Measurements from ENCODE around the gene PKLR. TPM values are rescaled to one million over a fixed set of nuclear protein-coding genes. Genes with fewer than 3 reads are reported as not detected.
A peak's percentile ranks its signal among the peaks of the same experiment; 100 is the strongest.

Gene PKLR
- total RNA-seq, 1 donor from 2014 or later = not detected

DNA sequence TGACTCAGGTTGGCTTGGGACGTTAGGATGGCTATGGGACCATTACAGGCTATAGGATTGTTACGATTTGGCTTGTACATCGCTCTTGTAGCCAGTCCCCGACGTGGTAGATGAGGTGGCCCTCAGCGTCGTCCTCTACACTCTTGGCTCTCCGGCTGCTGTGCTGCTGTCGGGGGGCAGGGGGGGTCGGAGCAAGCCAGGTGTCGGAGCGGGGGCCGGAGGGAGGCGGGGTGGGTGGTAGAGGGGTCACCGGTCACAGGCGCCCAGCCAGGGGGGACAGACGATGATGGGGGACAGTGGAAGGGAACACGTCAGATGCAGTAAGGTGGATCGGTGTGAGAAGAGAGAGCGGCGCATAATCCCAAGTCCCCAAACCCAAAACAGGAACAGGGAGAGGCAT, 32.6 kb downstream of the PKLR start:
- intact Hi-C loops (cut with micrococcal nuclease) = no loop called here
- ATAC-seq = no peak
- no peak for DNase-seq

DNA sequence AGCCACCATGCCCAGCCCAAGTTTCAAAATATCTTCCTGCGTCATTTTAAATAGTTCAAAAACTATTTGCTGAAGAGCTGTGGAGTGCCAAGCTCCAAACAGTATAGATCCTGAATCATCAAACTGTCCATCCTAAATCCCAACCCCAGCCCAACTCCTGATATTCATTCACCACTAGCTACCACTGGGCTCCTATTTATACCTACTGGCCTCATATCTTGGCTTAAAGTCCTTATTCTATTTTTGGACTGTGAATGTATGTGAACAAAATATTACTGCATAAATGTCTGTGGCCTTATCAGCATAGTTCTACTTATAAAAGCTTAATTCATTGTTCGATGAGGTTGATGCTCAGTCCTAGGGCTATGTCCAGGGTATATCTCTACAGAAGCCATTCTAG, 33.9 kb downstream of the PKLR start:
- ATAC-seq = peak; percentile 52
- intact Hi-C loops (cut with micrococcal nuclease) = no loop called here
- no peak for DNase-seq

DNA sequence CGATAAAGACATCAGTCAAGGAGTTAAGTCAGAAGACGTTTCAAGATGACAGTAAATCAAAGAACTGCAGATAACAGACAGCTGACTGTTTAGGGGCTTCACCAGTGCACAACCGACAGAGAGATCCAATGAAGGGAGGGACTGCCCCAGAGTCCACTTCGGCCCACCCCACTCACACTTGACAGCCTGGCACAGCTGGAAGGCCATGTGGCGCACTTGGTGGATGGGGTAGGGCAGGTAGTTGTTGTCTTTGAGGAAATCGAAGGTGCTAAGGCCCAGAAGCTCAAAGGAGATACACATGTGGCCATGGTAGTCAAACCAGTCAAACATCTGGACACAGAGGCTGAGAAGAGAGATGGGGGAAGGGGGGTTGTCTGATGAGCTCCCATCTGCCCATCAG, 34.7 kb downstream of the PKLR start:
- no peak for ATAC-seq
- intact Hi-C loops (cut with micrococcal nuclease) = no loop called here

DNA sequence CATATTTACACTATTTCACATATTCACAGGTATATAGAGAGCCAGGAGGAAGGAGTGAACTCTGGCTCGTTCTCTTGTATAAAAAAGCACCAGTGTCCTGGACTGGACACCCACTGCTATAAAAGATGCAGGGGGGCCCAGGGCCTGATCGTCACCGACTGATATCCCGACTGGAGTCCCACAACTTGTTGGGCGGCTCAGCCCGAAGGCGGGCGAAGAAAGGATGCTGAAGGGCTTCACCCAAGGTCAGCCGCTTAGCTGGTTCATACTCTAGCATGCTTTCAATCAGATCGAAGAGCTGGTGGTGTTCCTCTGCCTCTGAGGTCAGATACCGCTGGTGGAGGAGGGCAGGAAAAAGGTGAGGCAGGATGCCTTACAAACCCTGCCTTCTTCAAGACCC, 38.2 kb downstream of the PKLR start:
- DNase-seq (no peak), ATAC-seq (no peak)
- intact Hi-C loops (cut with micrococcal nuclease) = no loop called here

More for the DNA sequence above, 34.7 kb downstream of the PKLR start:
- DNase-seq = no peak

DNA sequence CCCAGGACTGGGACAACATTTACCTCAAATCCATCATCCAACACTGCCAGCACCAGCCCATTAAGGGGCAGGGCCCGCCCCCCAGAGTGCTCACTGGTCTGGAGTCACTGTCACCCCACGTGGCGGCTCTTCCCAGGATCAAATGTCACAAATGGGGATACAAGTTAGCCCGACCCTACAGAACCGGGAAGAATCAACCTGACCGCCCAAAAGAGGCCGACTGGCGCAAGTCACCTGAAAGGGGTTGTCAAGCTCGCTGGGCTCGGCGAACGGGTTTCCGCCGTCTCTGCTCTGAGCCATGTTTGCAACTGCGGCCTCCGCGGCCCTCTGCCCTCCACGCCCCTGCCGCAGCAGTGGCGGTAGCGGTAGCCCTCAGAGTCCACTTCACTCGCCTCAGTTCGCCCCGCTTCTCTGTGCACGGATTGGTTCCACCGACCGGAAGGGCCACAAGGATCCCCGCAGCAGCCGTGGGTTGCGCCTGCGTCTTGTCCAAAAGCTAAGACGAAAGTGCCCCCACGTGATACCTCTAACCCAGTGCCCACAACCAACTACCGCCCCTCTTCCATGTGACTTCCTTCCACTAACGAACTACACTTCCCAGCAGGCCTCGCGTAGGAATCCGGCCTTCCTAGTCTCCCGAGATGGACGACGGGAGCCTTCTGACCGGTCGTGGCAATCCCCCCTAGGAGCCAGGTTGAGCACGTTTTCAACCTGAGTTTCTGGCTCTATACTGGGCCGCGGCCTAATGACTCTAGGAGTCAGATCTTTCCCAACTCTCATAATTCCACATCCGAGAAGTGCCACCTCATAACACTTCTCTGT, 39.2 kb downstream of the PKLR start, which contains the start of gene SCAMP3:
Gene SCAMP3, minus strand, starts transcription at position 509 of the 822 bp plus-strand sequence. Its CDS starts 209 bp downstream, at position 300.
- ATAC-seq = peak; percentile 97
- DNase-seq = peak; percentile 94
- intact Hi-C loops (cut with micrococcal nuclease) = no loop called here

DNA sequence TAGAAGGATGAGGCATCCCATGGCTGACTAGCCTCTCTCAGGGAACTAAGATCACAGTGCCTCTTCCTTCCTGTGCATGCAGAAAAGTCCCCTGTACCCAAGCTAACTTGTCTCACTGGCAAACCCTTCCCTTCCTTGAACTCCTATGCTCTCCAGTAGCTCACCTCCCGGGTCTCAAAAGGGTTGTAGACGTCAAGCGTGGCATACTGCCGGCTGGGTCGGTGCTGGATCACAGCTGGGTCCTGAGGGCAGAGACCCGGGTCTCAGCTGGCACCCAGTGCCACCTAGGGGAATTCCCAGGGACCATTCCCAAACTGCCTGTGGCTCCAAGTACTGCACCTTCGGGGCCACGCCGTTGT, 39.8 kb downstream of the PKLR start:
- DNase-seq (no peak), ATAC-seq (no peak)
- intact Hi-C loops (cut with micrococcal nuclease) = no loop called here

DNA sequence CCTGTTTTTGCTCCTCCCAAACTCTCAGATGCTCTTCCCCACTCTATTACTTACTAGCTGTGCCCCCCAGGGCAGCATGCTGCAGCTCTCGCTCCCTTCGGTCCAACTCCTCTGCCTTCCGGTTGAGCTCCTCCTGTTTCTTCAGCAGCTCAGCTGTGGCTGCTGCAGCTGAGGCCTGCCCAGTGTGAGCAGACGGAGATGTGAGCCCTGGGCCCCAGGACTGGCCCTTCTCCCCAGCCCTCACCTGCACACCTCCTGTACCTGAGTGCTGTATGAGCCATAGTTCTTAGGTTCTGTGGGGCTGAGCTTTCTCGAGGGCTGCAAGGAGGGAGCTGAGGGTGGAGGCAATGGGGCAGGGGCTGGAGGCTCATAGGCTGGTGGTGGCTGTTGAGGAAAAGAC, 41.0 kb downstream of the PKLR start:
- ATAC-seq = no peak
- DNase-seq = no peak
- intact Hi-C loops (cut with micrococcal nuclease) = no loop called here

DNA sequence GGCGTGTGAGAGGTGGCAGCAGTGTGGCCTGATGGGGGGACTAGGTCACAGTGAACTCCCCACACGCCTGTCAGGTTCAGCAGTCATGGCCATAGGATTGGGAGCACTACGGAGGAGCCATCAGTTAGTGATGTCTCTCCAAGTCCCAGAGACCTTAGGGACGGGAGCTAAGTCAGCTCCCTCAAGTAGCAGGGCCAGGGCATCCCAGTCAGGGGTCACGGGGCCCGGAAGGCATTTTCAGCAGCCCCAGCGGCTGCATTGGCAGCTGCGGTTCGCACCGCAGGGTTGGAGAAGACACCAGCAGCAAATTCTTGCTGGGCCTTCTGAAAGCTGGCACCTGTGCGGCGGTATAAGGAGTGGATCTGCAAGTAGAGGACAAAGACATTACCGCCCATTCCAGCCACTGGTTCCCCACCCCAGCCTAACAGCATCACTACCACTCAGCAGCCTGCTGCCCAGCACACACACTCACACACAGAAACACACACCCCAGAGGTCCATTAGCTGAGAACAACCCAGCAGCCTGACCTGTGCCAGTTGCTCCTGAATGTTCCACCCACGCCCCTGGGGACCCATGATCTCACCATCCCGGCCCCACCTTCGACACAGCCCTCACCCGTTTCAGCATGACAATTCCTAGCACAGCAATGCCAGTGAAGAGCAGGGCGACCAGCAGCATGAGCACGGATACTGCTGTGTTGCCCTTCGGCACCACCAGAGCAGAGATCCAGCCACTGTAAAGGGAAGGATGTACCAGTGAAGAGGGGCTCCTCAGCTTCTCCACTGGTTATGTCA, 45.0 kb downstream of the PKLR start:
- ATAC-seq (peak; percentile 1), DNase-seq (no peak)
- intact Hi-C loops (cut with micrococcal nuclease) = no loop called here

DNA sequence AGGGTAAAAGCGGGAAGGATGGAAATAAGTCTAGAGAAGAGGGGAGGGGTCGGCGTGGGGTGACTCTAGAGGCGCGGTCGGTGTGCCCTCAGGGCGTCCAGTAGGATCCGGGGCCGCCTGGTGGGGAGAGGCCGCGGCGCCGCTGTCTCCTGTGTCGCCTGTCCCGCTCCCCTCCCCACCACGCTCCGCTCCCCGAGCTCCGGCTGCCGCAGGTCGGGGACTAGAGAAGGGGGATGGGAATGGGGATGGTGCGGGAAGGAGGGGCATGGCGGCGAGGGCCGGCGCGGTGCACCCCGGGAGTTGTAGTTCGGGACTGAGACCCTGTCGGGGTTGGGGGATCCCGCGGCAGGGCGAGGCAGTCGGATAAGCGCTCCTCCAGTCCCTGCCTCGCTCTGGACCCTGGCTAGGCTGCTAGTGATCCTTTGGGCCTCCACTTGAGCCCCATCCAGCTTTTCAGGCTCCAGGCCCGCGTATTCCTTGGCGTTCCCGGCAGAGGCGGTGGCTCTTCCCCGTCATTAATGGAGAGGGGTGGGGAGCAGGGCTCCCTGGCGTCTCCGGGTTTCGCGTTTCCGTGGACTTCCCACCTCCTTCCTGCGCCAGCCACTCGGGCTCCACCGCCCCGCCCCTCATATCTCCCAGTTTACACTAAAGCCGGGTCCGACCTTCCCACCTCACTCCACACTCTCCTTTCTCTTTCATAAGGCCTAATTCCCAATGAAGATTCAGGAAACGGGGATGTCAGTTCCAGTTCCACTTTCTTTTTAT, 45.8 kb downstream of the PKLR start, which contains the start of gene ENTREP3:
Gene ENTREP3, minus strand, starts transcription at position 241 of the 765 bp plus-strand sequence. CDS start 606 bp downstream, outside the sequence.
- intact Hi-C loops (cut with micrococcal nuclease) = no loop called here
- ATAC-seq = peak; percentile 91

DNA sequence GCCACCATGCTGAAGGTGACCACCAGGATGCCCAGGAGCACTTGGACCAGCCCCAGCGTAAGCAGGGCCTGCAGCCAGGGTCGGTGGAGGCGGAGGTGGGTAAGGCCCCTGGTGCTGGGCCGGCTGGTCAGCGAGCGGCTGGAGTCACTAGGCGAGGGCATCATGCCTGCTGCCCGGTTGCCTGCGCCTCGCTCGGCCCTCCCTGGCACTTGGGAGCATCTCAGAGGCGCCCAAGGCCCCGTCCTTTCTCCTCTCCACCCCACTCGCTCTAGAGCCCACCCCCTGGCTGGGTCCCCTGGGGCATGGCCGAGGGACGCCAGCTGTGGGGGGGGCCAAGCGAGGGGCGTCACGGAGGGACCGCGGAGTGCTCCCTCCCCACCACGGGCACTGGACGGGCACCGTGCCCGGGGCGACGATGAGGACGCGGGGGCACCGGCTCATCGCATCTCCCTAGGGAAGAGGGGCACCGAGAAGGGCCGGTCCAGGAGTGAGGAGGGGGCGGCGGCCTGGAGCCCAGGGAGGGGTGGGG, 46.5 kb downstream of the PKLR start:
- peak; percentile 11 for ATAC-seq

More for the DNA sequence above, 45.8 kb downstream of the PKLR start, which contains the start of gene ENTREP3:
- peak; percentile 92 for DNase-seq

DNA sequence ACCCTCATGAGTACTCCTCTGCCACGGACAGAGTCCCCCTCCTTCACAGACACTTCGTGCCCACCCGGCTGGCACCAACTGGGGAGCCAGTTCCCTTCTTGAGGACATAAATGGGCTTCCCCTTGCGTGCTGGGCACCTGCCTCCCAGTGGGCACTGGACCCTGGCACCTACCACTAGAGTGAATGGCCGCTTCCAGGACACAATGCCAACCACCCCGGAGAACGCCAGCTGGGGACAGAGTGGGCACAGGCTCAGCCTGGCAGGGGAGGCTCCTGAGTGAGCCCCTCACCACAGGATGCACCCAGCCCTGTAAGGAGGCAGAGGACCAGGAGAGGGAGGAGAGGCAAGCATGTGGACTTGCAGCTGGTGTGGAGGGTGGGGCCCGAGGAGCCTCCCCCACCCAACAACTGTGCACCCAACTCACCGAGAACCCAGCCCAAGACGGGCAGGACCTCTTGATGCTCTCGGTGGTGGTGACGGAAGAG, 47.0 kb downstream of the PKLR start:
- intact Hi-C loops (cut with micrococcal nuclease) = no loop called here
- no peak for DNase-seq
- ATAC-seq = peak; percentile 0

More for the DNA sequence above, 46.5 kb downstream of the PKLR start:
- intact Hi-C loops (cut with micrococcal nuclease) = no loop called here
- peak; percentile 60 for DNase-seq

DNA sequence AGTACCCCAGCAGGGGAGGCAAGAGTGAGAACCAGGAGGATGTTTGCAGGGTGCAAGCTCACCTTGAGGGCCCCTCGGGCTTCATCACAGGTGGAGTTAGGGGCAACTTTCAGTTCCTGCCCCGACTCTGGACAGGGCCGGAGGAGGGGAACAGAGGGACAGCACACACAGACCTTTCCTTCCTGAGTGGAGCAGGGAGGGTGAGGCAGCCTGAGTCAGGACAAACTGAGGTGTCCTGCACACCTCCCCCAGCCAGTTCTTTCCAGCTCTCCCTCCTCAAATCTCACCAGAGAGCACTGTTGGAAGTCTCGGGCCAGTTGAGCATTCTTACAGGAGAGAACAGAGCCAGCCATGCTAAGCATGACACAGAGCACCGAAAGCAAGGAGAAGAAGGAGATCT, 47.4 kb downstream of the PKLR start:
- ATAC-seq (no peak), DNase-seq (no peak)
- intact Hi-C loops (cut with micrococcal nuclease) = no loop called here

DNA sequence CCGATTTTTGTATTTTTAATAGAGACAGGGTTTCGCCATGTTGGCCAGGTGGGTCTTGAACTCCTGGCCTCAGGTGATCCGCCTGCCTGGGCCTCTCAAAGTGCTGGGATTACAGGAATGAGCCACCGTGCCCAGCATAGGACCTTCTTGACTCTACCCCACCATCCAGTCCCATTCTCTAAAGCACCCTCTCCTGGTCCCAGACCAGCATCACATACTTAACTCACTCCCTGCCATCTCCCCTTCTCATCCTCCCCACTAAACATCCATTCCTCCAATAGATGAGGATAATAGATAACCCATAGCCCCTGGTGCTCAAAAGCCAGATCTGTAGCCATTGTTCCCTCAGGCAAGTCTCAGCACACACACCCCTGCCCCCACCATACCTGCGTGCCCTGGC, 48.0 kb downstream of the PKLR start:
- ATAC-seq = no peak
- intact Hi-C loops (cut with micrococcal nuclease) = no loop called here
- DNase-seq = no peak

DNA sequence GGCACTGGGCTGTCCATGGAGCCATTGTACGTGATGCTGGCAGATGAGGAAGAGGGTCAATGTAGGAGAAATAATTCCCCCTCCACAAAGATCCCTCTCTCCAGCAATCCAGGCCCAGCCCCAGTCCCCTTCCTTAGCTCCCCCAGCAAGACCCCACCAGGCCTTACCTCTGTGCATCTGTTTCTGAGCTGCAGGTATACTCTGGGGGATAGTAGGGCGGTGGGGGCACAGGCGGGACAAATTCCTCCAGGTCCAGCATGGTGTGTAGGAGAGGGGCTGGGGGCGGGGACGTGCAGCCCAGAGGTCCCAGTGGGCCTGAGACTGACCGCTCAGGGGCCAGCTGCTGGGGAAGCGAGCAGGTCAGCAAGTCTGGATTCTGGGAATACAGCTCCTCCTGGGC, 49.7 kb downstream of the PKLR start:
- no peak for ATAC-seq
- no peak for DNase-seq

DNA sequence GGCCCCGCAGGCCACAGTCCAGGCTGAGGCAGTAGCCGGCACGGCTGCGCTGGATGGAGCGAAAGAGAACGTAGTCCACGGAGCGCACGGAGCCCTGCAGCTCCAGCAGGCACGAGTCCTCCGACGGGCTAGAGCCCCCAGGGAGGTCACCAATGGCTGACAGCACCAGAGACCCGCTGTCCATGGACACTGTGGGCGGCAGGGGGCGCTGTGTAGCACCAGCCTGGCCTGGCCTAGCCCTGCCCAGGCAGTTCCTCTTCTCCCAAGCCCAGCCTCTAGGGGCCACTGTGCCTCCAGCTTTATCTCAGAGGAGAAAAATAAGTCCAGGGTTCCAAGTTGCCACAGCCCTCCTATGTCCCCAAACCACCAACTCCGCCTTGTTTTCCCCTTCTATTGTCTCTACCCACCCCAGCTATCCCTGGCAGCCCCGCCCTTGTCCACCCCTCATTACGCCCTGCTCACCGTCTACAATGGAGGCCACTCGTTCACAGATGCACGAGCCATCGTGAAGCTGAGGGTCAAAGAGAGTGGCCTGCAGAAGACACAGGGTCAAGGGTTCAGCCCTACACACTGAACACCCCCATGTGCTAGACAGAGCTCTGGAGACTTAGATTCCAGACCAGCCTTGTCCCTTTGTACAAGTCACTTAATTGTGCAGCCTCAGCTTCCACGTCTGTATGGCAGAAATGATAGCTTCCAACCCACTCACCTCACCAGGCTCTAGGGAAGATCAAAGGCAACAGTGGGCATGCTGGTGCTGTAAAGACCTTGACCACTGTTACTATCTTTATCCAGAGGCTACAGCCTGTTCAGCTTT, 50.4 kb downstream of the PKLR start:
- intact Hi-C loops (cut with micrococcal nuclease) = no loop called here
- DNase-seq (peak; percentile 95), ATAC-seq (peak; percentile 80)

More for the DNA sequence above, 49.7 kb downstream of the PKLR start:
- intact Hi-C loops (cut with micrococcal nuclease) = no loop called here

DNA sequence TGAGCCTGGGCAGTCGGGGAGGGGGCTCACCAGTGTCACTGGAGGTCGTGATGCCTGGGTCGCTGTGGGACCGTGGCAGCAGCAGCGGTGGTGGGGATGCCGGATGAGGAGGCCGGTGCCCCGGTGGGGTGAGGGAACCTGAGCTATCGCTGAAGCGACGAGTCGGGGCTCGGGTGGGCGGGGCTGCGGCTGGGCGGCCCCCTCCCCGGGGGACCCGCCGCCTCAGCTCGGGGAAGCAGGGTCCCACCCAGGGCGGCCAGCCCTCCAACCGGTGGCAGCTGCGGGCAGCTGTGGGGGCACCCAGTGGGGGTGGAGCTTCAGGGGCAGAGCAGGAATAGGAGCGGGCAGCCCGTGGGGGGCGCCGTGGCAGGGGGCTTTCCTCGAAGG, 51.0 kb downstream of the PKLR start:
- ATAC-seq = no peak
- DNase-seq = no peak
- intact Hi-C loops (cut with micrococcal nuclease) = no loop called here

DNA sequence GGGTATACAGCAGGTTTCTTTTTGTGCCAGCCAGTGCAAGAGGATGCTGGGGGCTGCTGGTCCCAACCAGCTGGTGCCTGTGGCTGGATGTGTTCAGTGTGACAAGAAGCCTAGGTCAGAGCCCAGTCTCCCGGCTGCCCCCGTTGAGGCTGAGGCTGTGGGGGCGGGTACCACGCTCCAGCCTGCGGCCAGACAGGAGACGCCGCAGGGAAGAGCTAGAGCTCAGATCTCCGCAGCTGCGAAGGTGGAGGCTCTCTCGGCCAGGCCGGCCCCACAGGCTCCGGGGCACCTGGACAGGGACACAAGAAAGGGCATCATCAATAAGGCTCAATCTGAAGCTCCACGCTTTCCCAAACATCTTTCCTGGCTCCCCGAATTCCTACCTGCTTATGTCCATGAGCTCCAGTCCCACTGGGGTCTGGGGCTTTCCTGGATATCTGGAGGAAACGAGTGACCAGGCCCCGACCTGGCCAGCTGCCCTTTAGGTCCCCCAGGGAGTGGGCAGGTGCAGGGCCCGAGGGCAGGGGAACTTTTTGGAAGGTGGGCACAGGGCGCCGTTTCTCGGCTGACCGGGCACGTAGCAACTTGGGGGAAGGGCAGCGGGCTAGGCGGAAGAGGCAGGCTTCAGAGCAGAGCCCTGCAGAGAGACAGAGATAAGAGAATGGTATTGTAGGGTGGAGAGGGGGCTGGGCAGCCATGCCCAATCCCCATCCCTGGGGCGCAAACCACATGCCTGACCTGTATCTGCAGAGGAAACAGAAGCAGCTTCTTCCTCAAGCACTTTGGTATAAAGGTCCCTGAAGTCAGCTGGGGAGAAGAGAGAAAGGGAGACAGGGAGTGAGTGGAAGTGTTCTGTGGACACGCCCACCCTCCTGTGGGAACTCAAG, 53.3 kb downstream of the PKLR start:
- ATAC-seq = no peak
- no peak for DNase-seq
- intact Hi-C loops (cut with micrococcal nuclease) = no loop called here
